OCI-LY3 (cell line): Measurements from ENCODE around the gene C9.
A peak's percentile ranks its signal among the peaks of the same experiment; 100 is the strongest.

Experiments used
- H2AFZ ChIP-seq: fragments of 200-600, 300-600 bp; shearing (Covaris generic); 2 replicates; pipeline ENCODE4 v1.6.0; 2014; ENCODE audit warnings: antibody characterized with exemption, low read depth, low read length
- H3K27ac ChIP-seq: fragments of 200-600, 300-600 bp; sonication (generic); 2 replicates; pipeline ENCODE4 v1.5.1; 2014; ENCODE audit warnings: mild to moderate bottlenecking, low read length, moderate library complexity, mixed read lengths
- H3K27me3 ChIP-seq: fragments of 200-600, 300-600 bp; sonication (generic); 2 replicates; pipeline ENCODE4 v1.6.1; 2014; ENCODE audit warnings: low read depth, low read length, mixed read lengths
- H3K36me3 ChIP-seq: fragments of 200-600, 300-600 bp; sonication (generic); replicated peaks from 2 replicates; pipeline ENCODE3; 2014; ENCODE audit warnings: low read depth, low read length, mixed read lengths
- H3K4me1 ChIP-seq: fragments of 300-600, 200-600 bp; sonication (generic); 2 replicates; pipeline ENCODE4 v1.6.1; 2014; ENCODE audit warnings: low read length, mixed read lengths
- H3K4me2 ChIP-seq: fragments of 200-600, 300-600 bp; sonication (generic); 2 replicates; pipeline ENCODE4 v1.6.1; 2014; ENCODE audit warnings: low read length, mixed read lengths
- H3K4me3 ChIP-seq: fragments of 300-600, 200-600 bp; sonication (generic); 2 replicates; pipeline ENCODE4 v1.5.1; 2014; ENCODE audit warnings: antibody characterized with exemption, mild to moderate bottlenecking, low read length, moderate library complexity
- H3K79me2 ChIP-seq: fragments of 300-600, 200-600 bp; shearing (Covaris generic); 2 replicates; pipeline ENCODE4 v1.6.1; 2014; ENCODE audit warnings: mild to moderate bottlenecking, low read length, mixed read lengths
- H3K9ac ChIP-seq: fragments of 300-600, 200-600 bp; shearing (Covaris generic); 2 replicates; pipeline ENCODE4 v1.6.0; 2014; ENCODE audit warnings: mild to moderate bottlenecking, low read length, moderate library complexity
- H3K9me3 ChIP-seq: fragments of 200-600, 300-600 bp; shearing (Covaris generic); 2 replicates; pipeline ENCODE4 v1.6.1; 2014; ENCODE audit warnings: low read length, mixed read lengths; ENCODE audit not compliant: insufficient read depth
- H4K20me1 ChIP-seq: fragments of 200-600, 300-600 bp; sonication (generic); 2 replicates; pipeline ENCODE4 v1.6.1; 2016; ENCODE audit warnings: low read length, mixed read lengths; ENCODE audit not compliant: insufficient read depth
- EZH2phosphoT487 ChIP-seq: fragments of 200-600 bp; shearing (Covaris generic); IDR thresholded peaks from 2 replicates; pipeline ENCODE4 v1.6.1; 2018; ENCODE audit warnings: antibody characterized with exemption, mixed run types, low read depth
- TF ChIP-seq, protein P1 (sequence below): fragments of 200-600, 300-600 bp; sonication (generic); IDR thresholded peaks from 2 replicates; pipeline ENCODE4 v1.5.1; 2014; ENCODE audit warnings: antibody characterized with exemption, low read length, low read depth

C9 gene

GRCh38 chr5:39381376-39381775 is 17.1 kb upstream of the C9 start:
- Histone ChIP-seq H3K9me3 (no peaks in the 10 kb centered on the region), H3K4me3 (no peak overlapping the region), H3K27me3 (no peaks in the 10 kb centered on the region), H3K36me3 (no peaks in the 10 kb centered on the region), H3K9ac (no peak overlapping the region), H2AFZ (no peak overlapping the region), H3K4me2 (no peak overlapping the region), H4K20me1 (no peaks in the 10 kb centered on the region), H3K79me2 (no peaks in the 10 kb centered on the region), H3K27ac (no peak overlapping the region), H3K4me1 (0 out of 2 replicates have a peak, but pooled peaks cover 1% of the 10 kb centered on the region)
- TF ChIP-seq EZH2phosphoT487: no peak
- TF ChIP-seq, protein P1, sequence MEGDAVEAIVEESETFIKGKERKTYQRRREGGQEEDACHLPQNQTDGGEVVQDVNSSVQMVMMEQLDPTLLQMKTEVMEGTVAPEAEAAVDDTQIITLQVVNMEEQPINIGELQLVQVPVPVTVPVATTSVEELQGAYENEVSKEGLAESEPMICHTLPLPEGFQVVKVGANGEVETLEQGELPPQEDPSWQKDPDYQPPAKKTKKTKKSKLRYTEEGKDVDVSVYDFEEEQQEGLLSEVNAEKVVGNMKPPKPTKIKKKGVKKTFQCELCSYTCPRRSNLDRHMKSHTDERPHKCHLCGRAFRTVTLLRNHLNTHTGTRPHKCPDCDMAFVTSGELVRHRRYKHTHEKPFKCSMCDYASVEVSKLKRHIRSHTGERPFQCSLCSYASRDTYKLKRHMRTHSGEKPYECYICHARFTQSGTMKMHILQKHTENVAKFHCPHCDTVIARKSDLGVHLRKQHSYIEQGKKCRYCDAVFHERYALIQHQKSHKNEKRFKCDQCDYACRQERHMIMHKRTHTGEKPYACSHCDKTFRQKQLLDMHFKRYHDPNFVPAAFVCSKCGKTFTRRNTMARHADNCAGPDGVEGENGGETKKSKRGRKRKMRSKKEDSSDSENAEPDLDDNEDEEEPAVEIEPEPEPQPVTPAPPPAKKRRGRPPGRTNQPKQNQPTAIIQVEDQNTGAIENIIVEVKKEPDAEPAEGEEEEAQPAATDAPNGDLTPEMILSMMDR: no peak

DNA sequence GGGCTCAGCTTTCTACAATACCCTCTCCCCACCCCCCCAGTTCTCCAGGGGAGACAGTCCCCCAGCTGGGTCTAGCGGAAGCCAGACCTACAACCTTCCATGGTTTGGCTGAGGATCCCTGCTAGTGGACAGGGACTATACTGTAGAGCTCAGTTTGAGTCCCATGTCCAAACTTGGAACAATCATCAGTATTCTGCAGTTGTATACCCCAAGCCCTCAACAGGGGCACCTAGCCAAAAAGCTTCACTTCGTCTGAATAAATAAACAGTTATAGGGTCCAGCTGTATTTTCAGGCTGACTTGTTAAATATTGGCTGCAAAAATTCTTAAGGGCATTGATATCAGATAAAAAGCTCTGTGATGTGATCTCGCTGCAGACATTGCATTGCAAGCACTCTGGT is 15.4 kb upstream of the C9 start:
- no peak for TF ChIP-seq EZH2phosphoT487
- TF ChIP-seq, protein P1: no peak
- H2AFZ ChIP-seq: no peak overlapping the region
- no peaks in the 10 kb centered on the region for H4K20me1 ChIP-seq
- H3K4me3 ChIP-seq: no peak overlapping the region
- H3K27ac ChIP-seq: no peak overlapping the region
- H3K9me3 ChIP-seq: no peaks in the 10 kb centered on the region
- H3K4me2 ChIP-seq: no peak overlapping the region
- H3K9ac ChIP-seq: no peak overlapping the region
- no peaks in the 10 kb centered on the region for H3K36me3 ChIP-seq
- H3K27me3 ChIP-seq: no peaks in the 10 kb centered on the region
- peaks cover 3% of the 10 kb centered on the region; the same call in 1 of the 2 replicates for H3K4me1 ChIP-seq
- H3K79me2 ChIP-seq: no peaks in the 10 kb centered on the region

GRCh38 chr5:39377613-39378012 is 13.3 kb upstream of the C9 start:
- Histone ChIP-seq H3K9me3 (no peaks in the 10 kb centered on the region), H3K4me1 (peaks cover 7% of the 10 kb centered on the region; the same call in 1 of the 2 replicates), H2AFZ (no peak overlapping the region), H3K4me3 (no peak overlapping the region), H3K27ac (no peak overlapping the region), H4K20me1 (no peaks in the 10 kb centered on the region), H3K27me3 (no peaks in the 10 kb centered on the region), H3K4me2 (no peak overlapping the region), H3K9ac (no peak overlapping the region), H3K36me3 (no peaks in the 10 kb centered on the region), H3K79me2 (no peaks in the 10 kb centered on the region)
- TF ChIP-seq, protein P1: no peak
- no peak for TF ChIP-seq EZH2phosphoT487

GRCh38 chr5:39376293-39376714 is 12.0 kb upstream of the C9 start:
- Histone ChIP-seq H4K20me1 (no peaks in the 10 kb centered on the region), H3K27me3 (no peaks in the 10 kb centered on the region), H3K4me2 (peak overlapping the region; percentile 60), H3K79me2 (no peaks in the 10 kb centered on the region), H3K9ac (no peak overlapping the region), H3K4me3 (no peak overlapping the region), H3K9me3 (no peaks in the 10 kb centered on the region), H3K36me3 (no peaks in the 10 kb centered on the region), H2AFZ (no peak overlapping the region; the same call in 1 of the 2 replicates), H3K4me1 (peaks cover 7% of the 10 kb centered on the region; the same call in 1 of the 2 replicates), H3K27ac (no peak overlapping the region)
- TF ChIP-seq, protein P1: peak; percentile 76
- TF ChIP-seq EZH2phosphoT487: no peak
